HCT116 (cell line): ENCODE results near the gene USP17L19. TPM values are rescaled to one million over a fixed set of nuclear protein-coding genes. Genes with fewer than 3 reads are reported as not detected.
"Not testable (repeated sequence)": the region's sequence is repeated elsewhere in the genome, so short reads cannot be mapped to it uniquely, and the experiment has no call there.

Source experiments
- ATAC-seq: fragments of 200-7000 bp; cut with Tn5 transposase; 2 replicates; pipeline ENCODE4 v1.9.1; 2020; ENCODE audit warnings: mild to moderate bottlenecking, moderate library complexity
- Bru-seq: library from RNA; stranded (reverse); fragments of 400-500 nt; gene quantifications from one replicate; lab custom pipeline; 2021; lab: Mats Ljungman, UMichigan
- BruChase-seq, 2 experiments: library from RNA; stranded (reverse); fragments of 400-500 nt; gene quantifications; one replicate each; lab custom pipeline; 2021; lab: Mats Ljungman, UMichigan
- BruUV-seq: library from RNA; stranded (reverse); fragments of 400-500 nt; replicated peaks from 2 replicates; lab custom pipeline; 2021; lab: Mats Ljungman, UMichigan
- CTCF ChIA-PET: fragments of 300-600 bp; sonication (Branson Sonifier 250); formaldehyde crosslinking; loops from one replicate; lab custom pipeline; 2021; ENCODE audit warnings: antibody characterized with exemption; lab: Charles Lee
- POLR2A ChIA-PET: fragments of 300-600, 350-600 bp; sonication (Branson Sonifier 250); formaldehyde crosslinking; loops from one replicate; lab custom pipeline; 2021; ENCODE audit warnings: antibody characterized with exemption; lab: Charles Lee
- RAD21 ChIA-PET, 2 experiments: fragments of 300-600 bp; sonication (Branson Sonifier 250); formaldehyde crosslinking; loops; one replicate each; lab custom pipeline; 2023; ENCODE audit warnings: low total read pairs in 2 of 2; ENCODE audit not compliant: uncharacterized antibody in 2 of 2, unreplicated experiment in 2 of 2, low non-redundant PET in 1 of 2; lab: Charles Lee
- DNase-seq: peaks from one replicate; pipeline ENCODE4 v3.0.0-alpha.2; 2010; ENCODE audit warnings: low read depth, low spot score
- H2AFZ ChIP-seq: fragments of 200-600 bp; shearing (Covaris generic), sonication (generic); 2 replicates; pipeline ENCODE4 v1.6.1; 2017; ENCODE audit warnings: low read depth, mixed run types, mixed read lengths, antibody characterized with exemption, low read length; ENCODE audit not compliant: poor library complexity, severe bottlenecking
- H3K27ac ChIP-seq: 2 replicates; pipeline ENCODE4 v1.5.1; 2012; ENCODE audit warnings: low read depth, low read length
- H3K27me3 ChIP-seq: fragments of 200-600 bp; sonication (generic); 2 replicates; pipeline ENCODE4 v1.6.1; 2016; ENCODE audit warnings: mixed run types, low read length, mixed read lengths; ENCODE audit not compliant: insufficient read depth
- H3K36me3 ChIP-seq, 2 experiments: fragments of 200-500 bp in 1 of 2; fragments of 200-600 bp in 1 of 2; sonication (Bioruptor generic) in 1 of 2; sonication (generic) in 1 of 2; 2 replicates each; pipeline versions ENCODE4 v1.5.1 to v1.6.1; 2014 to 2016; ENCODE audit warnings: low read length in 2 of 2, inconsistent platforms in 1 of 2, mixed read lengths in 1 of 2, mixed run types in 1 of 2; ENCODE audit not compliant: insufficient read depth in 2 of 2, control insufficient read depth in 1 of 2
- H3K4me1 ChIP-seq, 2 experiments: fragments of 200-600 bp in 1 of 2; sonication (generic) in 1 of 2; 2 replicates each; pipeline versions ENCODE4 v1.5.1 to v1.6.1; 2012 to 2017; ENCODE audit warnings: low read length in 2 of 2, inconsistent platforms in 1 of 2, mild to moderate bottlenecking in 1 of 2, mixed read lengths in 1 of 2, mixed run types in 1 of 2, moderate library complexity in 1 of 2; ENCODE audit not compliant: insufficient read depth in 2 of 2, control insufficient read depth in 1 of 2
- H3K4me2 ChIP-seq: fragments of 200-600 bp; sonication (generic); 2 replicates; pipeline ENCODE4 v1.6.1; 2017; ENCODE audit warnings: mixed run types, low read length, mixed read lengths
- H3K4me3 ChIP-seq, 2 experiments: fragments of 200-600 bp in 1 of 2; sonication (generic) in 1 of 2; replicated peaks in 1 of 2; 2 replicates each; pipeline ENCODE4 v1.5.1; 2011 to 2016; ENCODE audit warnings: low read length in 2 of 2, control low read depth in 1 of 2, low read depth in 1 of 2, mild to moderate bottlenecking in 1 of 2, mixed read lengths in 1 of 2, mixed run types in 1 of 2
- H3K79me2 ChIP-seq: fragments of 200-600 bp; sonication (generic); 2 replicates; pipeline ENCODE4 v1.6.1; 2017; ENCODE audit warnings: mild to moderate bottlenecking, mixed run types, low read length, moderate library complexity, mixed read lengths; ENCODE audit not compliant: insufficient read depth
- H3K9ac ChIP-seq: fragments of 200-600 bp; sonication (generic); 2 replicates; pipeline ENCODE4 v1.6.1; 2016; ENCODE audit warnings: low read length, mixed read lengths
- H3K9me2 ChIP-seq: fragments of 200-600 bp; sonication (generic), shearing (Covaris generic); 2 replicates; pipeline ENCODE4 v1.6.1; 2017; ENCODE audit warnings: mixed run types, mild to moderate bottlenecking, moderate library complexity; ENCODE audit not compliant: insufficient read depth
- H3K9me3 ChIP-seq, 2 experiments: fragments of 200-500 bp in 1 of 2; fragments of 200-600 bp in 1 of 2; sonication (Bioruptor generic) in 1 of 2; sonication (generic) in 1 of 2; 2 replicates each; pipeline ENCODE4 v1.6.1; 2014 to 2017; ENCODE audit warnings: low read length in 2 of 2, mixed read lengths in 2 of 2, inconsistent platforms in 1 of 2, low read depth in 1 of 2, mild to moderate bottlenecking in 1 of 2, mixed run types in 1 of 2, moderate library complexity in 1 of 2; ENCODE audit not compliant: control insufficient read depth in 1 of 2, insufficient read depth in 1 of 2
- H4K20me1 ChIP-seq: fragments of 200-600 bp; sonication (generic), shearing (Covaris generic); 2 replicates; pipeline ENCODE4 v1.6.1; 2017; ENCODE audit warnings: mixed run types, mild to moderate bottlenecking, moderate library complexity; ENCODE audit not compliant: insufficient read depth
- intact Hi-C: fragments of 100-400 bp; cut with micrococcal nuclease; formaldehyde crosslinking; loops from 2 replicates; pipeline ENCODE4 v1.10.0; 2022
- long read RNA-seq: library from polyadenylated mRNA; unstranded; transcript quantifications from one replicate; pipeline ENCODE4 v2.0.0, GENCODE V29; 2021; ENCODE audit not compliant: unreplicated experiment
- polyA plus RNA-seq: library from polyadenylated mRNA; unstranded; fragments of >200 nt; gene quantifications from 2 replicates; pipeline ENCODE4 v1.2.1, GENCODE V29; 2012; ENCODE audit warnings: missing spikeins
- total RNA-seq: library from RNA; stranded (reverse); gene quantifications from one replicate; pipeline ENCODE4 v1.2.1, GENCODE V29; 2021; ENCODE audit not compliant: unreplicated experiment

Gene USP17L19
- total RNA-seq (not detected), Bru-seq, nascent RNA (not detected), BruChase-seq, experiment 1, labeled RNA remaining after a 6-hour chase (not detected), BruChase-seq, experiment 2, labeled RNA remaining after a 2-hour chase (not detected)
- polyA plus RNA-seq = not detected in 2 replicates
- long read RNA-seq = 0 reads

GRCh38 chr4:9253078-9253477 lies at the start of gene USP17L19:
Gene USP17L19 (plus strand): TSS chr4:9253378. CDS start chr4:9253378, 0 bp downstream.
- H2AFZ ChIP-seq, H3K4me3 ChIP-seq, H3K9me3 ChIP-seq, BruUV-seq, CTCF ChIA-PET, POLR2A ChIA-PET, H3K9ac ChIP-seq, H3K4me2 ChIP-seq, H3K4me1 ChIP-seq, H3K27me3 ChIP-seq, ATAC-seq, DNase-seq, H4K20me1 ChIP-seq, intact Hi-C loops, H3K36me3 ChIP-seq, H3K79me2 ChIP-seq, H3K9me2 ChIP-seq, RAD21 ChIA-PET, H3K27ac ChIP-seq: not testable (repeated sequence)

- H3K4me2 ChIP-seq, H3K4me3 ChIP-seq, H3K9ac ChIP-seq, H4K20me1 ChIP-seq, POLR2A ChIA-PET, intact Hi-C loops, BruUV-seq, H3K4me1 ChIP-seq, H3K79me2 ChIP-seq, RAD21 ChIA-PET, H3K27me3 ChIP-seq, ATAC-seq, H3K9me3 ChIP-seq, H3K36me3 ChIP-seq, H3K9me2 ChIP-seq, H2AFZ ChIP-seq, CTCF ChIA-PET, H3K27ac ChIP-seq, DNase-seq: not testable (repeated sequence)
Observed at GRCh38 chr4:9210357-9210756, 42.8 kb upstream of the USP17L19 start, which contains the start of gene USP17L10. Gene USP17L10 (plus strand): TSS chr4:9210657. CDS start chr4:9210657, 0 bp downstream.

- intact Hi-C loops, BruUV-seq, ATAC-seq, H4K20me1 ChIP-seq, H2AFZ ChIP-seq, H3K9ac ChIP-seq, H3K36me3 ChIP-seq, H3K9me2 ChIP-seq, POLR2A ChIA-PET, H3K27me3 ChIP-seq, H3K9me3 ChIP-seq, H3K4me3 ChIP-seq, H3K4me1 ChIP-seq, DNase-seq, H3K27ac ChIP-seq, CTCF ChIA-PET, RAD21 ChIA-PET, H3K4me2 ChIP-seq, H3K79me2 ChIP-seq: not testable (repeated sequence)
Observed at GRCh38 chr4:9214701-9215100, 38.5 kb upstream of the USP17L19 start.

GRCh38 chr4:9215105-9215504 lies 38.1 kb upstream of the USP17L19 start, which contains the start of gene USP17L11:
Gene USP17L11 (plus strand): TSS chr4:9215405. CDS start chr4:9215405, 0 bp downstream.
- H4K20me1 ChIP-seq, intact Hi-C loops, BruUV-seq, ATAC-seq, POLR2A ChIA-PET, H3K79me2 ChIP-seq, H3K36me3 ChIP-seq, H3K4me3 ChIP-seq, H3K4me2 ChIP-seq, H3K9ac ChIP-seq, H3K9me3 ChIP-seq, H3K4me1 ChIP-seq, H3K9me2 ChIP-seq, H3K27ac ChIP-seq, H2AFZ ChIP-seq, RAD21 ChIA-PET, H3K27me3 ChIP-seq, CTCF ChIA-PET, DNase-seq: not testable (repeated sequence)
